B cell (primary cell): ENCODE results near the gene FTO. TPM values are rescaled to one million over a fixed set of nuclear protein-coding genes. Genes with fewer than 3 reads are reported as not detected.

Source experiments
- ATAC-seq: fragments of 200-7000 bp; cut with Tn5 transposase; one replicate; pipeline ENCODE4 v1.10.0; 2021; ENCODE audit warnings: low read depth, mild to moderate bottlenecking, moderate number of reproducible peaks, moderate library complexity
- CTCF ChIA-PET: fragments of 350-600 bp; sonication (Branson Sonifier 250); formaldehyde crosslinking; loops from one replicate; lab custom pipeline; 2021; ENCODE audit warnings: antibody characterized with exemption, inconsistent platforms; lab: Charles Lee
- POLR2A ChIA-PET: fragments of 350-600 bp; sonication (Branson Sonifier 250); formaldehyde crosslinking; loops from one replicate; lab custom pipeline; 2021; ENCODE audit warnings: antibody characterized with exemption; lab: Charles Lee
- DNase-seq: peaks from one replicate; pipeline ENCODE4 v3.0.0; 2013
- H2AFZ ChIP-seq: 2 replicates; pipeline ENCODE4 v1.6.1; 2012; ENCODE audit warnings: mild to moderate bottlenecking, low read depth, low read length; ENCODE audit not compliant: insufficient read depth, poor library complexity, severe bottlenecking
- H3K27ac ChIP-seq, 2 donors: 1 replicate in 1 of 2; 2 replicates in 1 of 2; pipeline ENCODE4 v1.5.1; 2012 to 2013; ENCODE audit warnings: low read length in 2 of 2, mild to moderate bottlenecking in 2 of 2, moderate library complexity in 1 of 2
- H3K27me3 ChIP-seq, 4 experiments: fragments of 200-600 bp in 1 of 4; sonication (generic) in 1 of 4; replicated peaks in 1 of 4; 1 replicate in 2 of 4; 2 replicates in 2 of 4; pipeline versions ENCODE4 v1.6.1 to v1.7.0; 2013 to 2016; ENCODE audit warnings: low read length in 3 of 4, mild to moderate bottlenecking in 2 of 4, mixed read lengths in 1 of 4, moderate library complexity in 1 of 4; ENCODE audit not compliant: insufficient read depth in 4 of 4, control insufficient read depth in 3 of 4; ENCODE audit errors: control extremely low read depth in 1 of 4
- H3K36me3 ChIP-seq, 2 experiments: replicated peaks in 1 of 2; 1 replicate in 1 of 2; 2 replicates in 1 of 2; pipeline versions ENCODE4 v1.6.1 to v1.7.1; 2013; ENCODE audit warnings: low read length in 1 of 2; ENCODE audit not compliant: insufficient read depth in 2 of 2, control insufficient read depth in 1 of 2; ENCODE audit errors: control extremely low read depth in 1 of 2, extremely low read depth in 1 of 2
- H3K4me1 ChIP-seq, 2 donors: fragments of 200-600 bp in 1 of 2; sonication (generic) in 1 of 2; 1 replicate in 1 of 2; 2 replicates in 1 of 2; pipeline versions ENCODE4 v1.5.1 to v1.6.1; 2013 to 2017; ENCODE audit warnings: low read length in 2 of 2; ENCODE audit not compliant: control insufficient read depth in 2 of 2, insufficient read depth in 2 of 2
- H3K4me2 ChIP-seq: replicated peaks from 2 replicates; pipeline ENCODE3; 2012; ENCODE audit warnings: mild to moderate bottlenecking, low read depth, low read length; ENCODE audit not compliant: poor library complexity, severe bottlenecking
- H3K4me3 ChIP-seq, 5 experiments: fragments of 200-600 bp in 1 of 5; sonication (generic) in 1 of 5; 1 replicate in 3 of 5; 2 replicates in 2 of 5; pipeline versions ENCODE4 v1.5.1 to v1.7.0; 2011 to 2016; ENCODE audit warnings: low read length in 4 of 5, mild to moderate bottlenecking in 4 of 5, low read depth in 2 of 5, control low read depth in 1 of 5, moderate library complexity in 1 of 5; ENCODE audit not compliant: insufficient read depth in 1 of 5; ENCODE audit errors: control extremely low read depth in 1 of 5, extremely low read depth in 1 of 5
- H3K79me2 ChIP-seq: fragments of 200-600 bp; sonication (generic); one replicate; pipeline ENCODE4 v1.6.0; 2016; ENCODE audit warnings: low read length; ENCODE audit not compliant: control insufficient read depth, insufficient read depth
- H3K9ac ChIP-seq: fragments of 200-600 bp; sonication (generic); 2 replicates; pipeline ENCODE4 v1.6.1; 2017; ENCODE audit warnings: mild to moderate bottlenecking, low read length, moderate library complexity
- H3K9me3 ChIP-seq, 3 donors: one replicate each; pipeline versions ENCODE4 v1.6.1 to v1.7.1; 2013; ENCODE audit warnings: low read length in 2 of 3; ENCODE audit not compliant: control insufficient read depth in 2 of 3, insufficient read depth in 1 of 3; ENCODE audit errors: control extremely low read depth in 1 of 3
- H4K20me1 ChIP-seq: 2 replicates; pipeline ENCODE4 v1.6.0; 2012; ENCODE audit warnings: mild to moderate bottlenecking, low read length; ENCODE audit not compliant: insufficient read depth, control insufficient read depth, poor library complexity, severe bottlenecking
- H3K27ac Mint-ChIP-seq: one replicate; pipeline ENCODE4 v1.8.0; 2021; ENCODE audit warnings: mixed read lengths
- H3K27me3 Mint-ChIP-seq: one replicate; pipeline ENCODE4 v1.8.0; 2021; ENCODE audit warnings: mixed read lengths
- H3K4me1 Mint-ChIP-seq: one replicate; pipeline ENCODE4 v1.8.0; 2021; ENCODE audit warnings: mixed read lengths
- H3K4me3 Mint-ChIP-seq: one replicate; pipeline ENCODE4 v1.8.0; 2021; ENCODE audit warnings: mixed read lengths
- H3K9me3 Mint-ChIP-seq: one replicate; pipeline ENCODE4 v1.8.0; 2022; ENCODE audit warnings: mixed read lengths; ENCODE audit not compliant: insufficient read depth
- EZH2 ChIP-seq: IDR thresholded peaks from 2 replicates; pipeline ENCODE4 v1.6.1; 2012; ENCODE audit warnings: borderline replicate concordance, low read depth, mild to moderate bottlenecking, moderate library complexity, low read length; ENCODE audit not compliant: insufficient read depth, poor library complexity, severe bottlenecking
- WGBS: methylation state at CpG from one replicate; pipeline ENCODE4 v1.1.5; 2013; ENCODE audit warnings: missing lambda C conversion rate; ENCODE audit not compliant: insufficient coverage; 5-methylcytosine and 5-hydroxymethylcytosine counted together
- intact Hi-C: fragments of 100-400 bp; cut with micrococcal nuclease; formaldehyde crosslinking; loops from one replicate; pipeline ENCODE4 v1.10.0; 2022
- polyA plus RNA-seq: library from polyadenylated mRNA; depleted of rRNA; stranded (reverse); fragments of >200 nt; gene quantifications from 2 replicates; pipeline ENCODE4 v1.2.3, GENCODE V29; 2012
- total RNA-seq, 2 donors: library from RNA; stranded (reverse); fragments of 120-200 nt in 1 of 2; gene quantifications; 1 replicate in 1 of 2; 2 replicates in 1 of 2; pipeline versions ENCODE4 v1.2.3 to v1.2.4, GENCODE V29; 2013 to 2022
- TF ChIP-seq, protein P1 (sequence below): fragments of 200-600 bp; IDR thresholded peaks from one replicate; pipeline ENCODE4 v1.8.0; 2022; ENCODE audit warnings: antibody characterized with exemption, mild to moderate bottlenecking

FTO gene
- total and polyA plus RNA-seq, 2 donors (not counting 1 experiment from before 2014, with no cell fraction given), result 26.5 to 68.5 TPM

- ATAC-seq (no peak), DNase-seq (no peak)
- H2AFZ ChIP-seq, result no peak overlapping the region
- Mint-ChIP-seq H3K4me3 (no peak overlapping the region), H3K27ac (no peak overlapping the region), H3K9me3 (no peaks in the 10 kb centered on the region), H3K27me3 (no peaks in the 10 kb centered on the region), H3K4me1 (peaks cover 36% of the 10 kb centered on the region)
- no peak overlapping the region for H3K4me3 ChIP-seq
- POLR2A ChIA-PET, result no interaction called here
- TF ChIP-seq EZH2, result no peak
- TF ChIP-seq, protein P1, sequence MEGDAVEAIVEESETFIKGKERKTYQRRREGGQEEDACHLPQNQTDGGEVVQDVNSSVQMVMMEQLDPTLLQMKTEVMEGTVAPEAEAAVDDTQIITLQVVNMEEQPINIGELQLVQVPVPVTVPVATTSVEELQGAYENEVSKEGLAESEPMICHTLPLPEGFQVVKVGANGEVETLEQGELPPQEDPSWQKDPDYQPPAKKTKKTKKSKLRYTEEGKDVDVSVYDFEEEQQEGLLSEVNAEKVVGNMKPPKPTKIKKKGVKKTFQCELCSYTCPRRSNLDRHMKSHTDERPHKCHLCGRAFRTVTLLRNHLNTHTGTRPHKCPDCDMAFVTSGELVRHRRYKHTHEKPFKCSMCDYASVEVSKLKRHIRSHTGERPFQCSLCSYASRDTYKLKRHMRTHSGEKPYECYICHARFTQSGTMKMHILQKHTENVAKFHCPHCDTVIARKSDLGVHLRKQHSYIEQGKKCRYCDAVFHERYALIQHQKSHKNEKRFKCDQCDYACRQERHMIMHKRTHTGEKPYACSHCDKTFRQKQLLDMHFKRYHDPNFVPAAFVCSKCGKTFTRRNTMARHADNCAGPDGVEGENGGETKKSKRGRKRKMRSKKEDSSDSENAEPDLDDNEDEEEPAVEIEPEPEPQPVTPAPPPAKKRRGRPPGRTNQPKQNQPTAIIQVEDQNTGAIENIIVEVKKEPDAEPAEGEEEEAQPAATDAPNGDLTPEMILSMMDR, result no peak
- intact Hi-C loops, result no loop called here
- H3K27me3 ChIP-seq, result no peaks in the 10 kb centered on the region
- H3K79me2 ChIP-seq, result peaks cover 80% of the 10 kb centered on the region
- H3K9ac ChIP-seq, result no peak overlapping the region
- H3K27ac ChIP-seq, result no peak overlapping the region
- H3K9me3 ChIP-seq, result peaks cover 0 to 1% (median 0%) of the 10 kb centered on the region in 3 donors
- H3K36me3 ChIP-seq, result peaks cover 0 to 3% of the 10 kb centered on the region in 2 experiments
- CTCF ChIA-PET, result interaction anchor here (1.3 kb wide), 1 partner anchor 15 kb away, joined by 3 read pairs; no protein-coding TSS in a partner anchor
- H4K20me1 ChIP-seq, result peaks cover 38% of the 10 kb centered on the region
- H3K4me1 ChIP-seq, result peaks cover 4 to 5% of the 10 kb centered on the region in 2 donors
- H3K4me2 ChIP-seq, result no peak overlapping the region
These were observed 22.7 kb downstream of the FTO start for GRCh38 chr16:53726625-53727024.

GRCh38 chr16:53730693-53731092, 26.7 kb downstream of the FTO start:
- no peak for ATAC-seq
- peaks cover 34% of the 10 kb centered on the region for H4K20me1 ChIP-seq
- Mint-ChIP-seq H3K27me3 (no peaks in the 10 kb centered on the region), H3K27ac (no peak overlapping the region), H3K9me3 (no peaks in the 10 kb centered on the region), H3K4me1 (peaks cover 46% of the 10 kb centered on the region), H3K4me3 (no peak overlapping the region)
- ChIA-PET POLR2A (no interaction called here), CTCF (interaction anchor here (2.4 kb wide), 1 partner anchor 13 kb away, joined by 7 read pairs; no protein-coding TSS in a partner anchor)
- no peak overlapping the region for H2AFZ ChIP-seq
- no peak for DNase-seq
- H3K9ac ChIP-seq, result no peak overlapping the region
- intact Hi-C loops, result no loop called here
- no peak overlapping the region for H3K27ac ChIP-seq
- H3K4me2 ChIP-seq, result no peak overlapping the region
- 100% methylated on average over 1 of the region's 3 CpGs for WGBS
- no peak for TF ChIP-seq EZH2
- TF ChIP-seq, protein P1, result no peak
- H3K79me2 ChIP-seq, result peaks cover 68% of the 10 kb centered on the region
- H3K9me3 ChIP-seq, result peaks cover 0 to 1% (median 0%) of the 10 kb centered on the region in 3 donors
- H3K27me3 ChIP-seq, result no peaks in the 10 kb centered on the region
- peaks cover 0 to 3% of the 10 kb centered on the region in 2 experiments for H3K36me3 ChIP-seq
- H3K4me1 ChIP-seq, result peaks cover 4 to 5% of the 10 kb centered on the region in 2 donors
- no peak overlapping the region for H3K4me3 ChIP-seq
